Calu3 (cell line): ENCODE measurements around the gene KLHL20. TPM values are rescaled to one million over a fixed set of nuclear protein-coding genes. Genes with fewer than 3 reads are reported as not detected.
"Not testable (repeated sequence)": the region's sequence is repeated elsewhere in the genome, so short reads cannot be mapped to it uniquely, and the experiment has no call there.

Source experiments
- BruUV-seq: library from RNA; stranded (reverse); fragments of 400-500 nt; replicated peaks from 2 replicates; lab custom pipeline; 2021; lab: Mats Ljungman, UMichigan
- CTCF ChIA-PET: fragments of 300-600 bp; sonication (Branson Sonifier 250); formaldehyde crosslinking; loops from one replicate; lab custom pipeline; 2022; ENCODE audit warnings: antibody characterized with exemption; lab: Charles Lee
- DNase-seq: peaks from one replicate; pipeline ENCODE4 v3.0.0; 2022
- H3K27ac Mint-ChIP-seq: one replicate; pipeline ENCODE4 v1.8.0; 2022; ENCODE audit warnings: mixed read lengths; ENCODE audit not compliant: unreplicated experiment
- H3K27me3 Mint-ChIP-seq: one replicate; pipeline ENCODE4 v1.8.0; 2022; ENCODE audit warnings: mixed read lengths; ENCODE audit not compliant: unreplicated experiment
- H3K36me3 Mint-ChIP-seq: one replicate; pipeline ENCODE4 v1.8.0; 2022; ENCODE audit warnings: mild to moderate bottlenecking, moderate library complexity, mixed read lengths; ENCODE audit not compliant: insufficient read depth, unreplicated experiment
- H3K4me1 Mint-ChIP-seq: one replicate; pipeline ENCODE4 v1.8.0; 2022; ENCODE audit warnings: mild to moderate bottlenecking, low read depth, mixed read lengths; ENCODE audit not compliant: unreplicated experiment
- H3K4me3 Mint-ChIP-seq: one replicate; pipeline ENCODE4 v1.8.0; 2022; ENCODE audit warnings: mild to moderate bottlenecking, low read depth, moderate library complexity, mixed read lengths; ENCODE audit not compliant: unreplicated experiment
- H3K9me3 Mint-ChIP-seq: one replicate; pipeline ENCODE4 v1.8.0; 2022; ENCODE audit warnings: low read depth, mixed read lengths; ENCODE audit not compliant: unreplicated experiment
- intact Hi-C: fragments of 100-400 bp; cut with micrococcal nuclease; formaldehyde crosslinking; loops from one replicate; pipeline ENCODE4 v1.10.0; 2022; ENCODE audit not compliant: unreplicated experiment
- total RNA-seq: library from RNA; stranded (reverse); gene quantifications from 2 replicates; pipeline ENCODE4 v1.2.3, GENCODE V29; 2022
- TF ChIP-seq, protein P1 (sequence below): fragments of 200-600 bp; IDR thresholded peaks from one replicate; pipeline ENCODE4 v1.8.0; 2022; ENCODE audit warnings: antibody characterized with exemption; ENCODE audit not compliant: unreplicated experiment

The KLHL20 gene
- total RNA-seq, 1 experiment from 2014 or later, result 22.2 TPM

DNA sequence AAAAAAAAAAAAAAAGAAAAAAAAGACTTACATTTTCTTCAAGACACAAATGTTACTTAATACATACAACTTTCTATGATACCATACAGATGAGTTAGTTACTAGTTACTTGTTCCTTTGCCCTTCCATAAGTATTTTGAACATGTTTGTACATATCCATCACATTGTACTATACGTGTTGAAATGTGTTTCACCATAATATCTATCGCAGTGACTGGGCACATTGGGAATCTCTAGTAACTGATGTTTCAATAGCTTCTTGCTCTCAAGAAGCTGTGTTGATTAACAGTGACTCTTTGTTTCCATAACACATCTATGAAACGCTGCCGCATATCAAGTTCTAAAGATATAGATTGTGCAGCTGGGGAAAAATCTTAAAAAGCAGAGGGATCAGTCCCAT is 42.9 kb downstream of the KLHL20 start:
- no peak for DNase-seq
- Mint-ChIP-seq H3K27me3 (no peaks in the 10 kb centered on the region), H3K27ac (no peak overlapping the region), H3K4me1 (no peaks in the 10 kb centered on the region), H3K9me3 (peaks cover 12% of the 10 kb centered on the region), H3K36me3 (peaks cover 13% of the 10 kb centered on the region), H3K4me3 (no peak overlapping the region)
- TF ChIP-seq, protein P1, sequence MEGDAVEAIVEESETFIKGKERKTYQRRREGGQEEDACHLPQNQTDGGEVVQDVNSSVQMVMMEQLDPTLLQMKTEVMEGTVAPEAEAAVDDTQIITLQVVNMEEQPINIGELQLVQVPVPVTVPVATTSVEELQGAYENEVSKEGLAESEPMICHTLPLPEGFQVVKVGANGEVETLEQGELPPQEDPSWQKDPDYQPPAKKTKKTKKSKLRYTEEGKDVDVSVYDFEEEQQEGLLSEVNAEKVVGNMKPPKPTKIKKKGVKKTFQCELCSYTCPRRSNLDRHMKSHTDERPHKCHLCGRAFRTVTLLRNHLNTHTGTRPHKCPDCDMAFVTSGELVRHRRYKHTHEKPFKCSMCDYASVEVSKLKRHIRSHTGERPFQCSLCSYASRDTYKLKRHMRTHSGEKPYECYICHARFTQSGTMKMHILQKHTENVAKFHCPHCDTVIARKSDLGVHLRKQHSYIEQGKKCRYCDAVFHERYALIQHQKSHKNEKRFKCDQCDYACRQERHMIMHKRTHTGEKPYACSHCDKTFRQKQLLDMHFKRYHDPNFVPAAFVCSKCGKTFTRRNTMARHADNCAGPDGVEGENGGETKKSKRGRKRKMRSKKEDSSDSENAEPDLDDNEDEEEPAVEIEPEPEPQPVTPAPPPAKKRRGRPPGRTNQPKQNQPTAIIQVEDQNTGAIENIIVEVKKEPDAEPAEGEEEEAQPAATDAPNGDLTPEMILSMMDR, result no peak
- CTCF ChIA-PET, result interaction anchor here (0.6 kb wide), 2 partner anchors 10 to 36 kb away, joined by 3 read pairs; no protein-coding TSS in a partner anchor
- intact Hi-C loops, result no loop called here
- no TSS peak for BruUV-seq

DNA sequence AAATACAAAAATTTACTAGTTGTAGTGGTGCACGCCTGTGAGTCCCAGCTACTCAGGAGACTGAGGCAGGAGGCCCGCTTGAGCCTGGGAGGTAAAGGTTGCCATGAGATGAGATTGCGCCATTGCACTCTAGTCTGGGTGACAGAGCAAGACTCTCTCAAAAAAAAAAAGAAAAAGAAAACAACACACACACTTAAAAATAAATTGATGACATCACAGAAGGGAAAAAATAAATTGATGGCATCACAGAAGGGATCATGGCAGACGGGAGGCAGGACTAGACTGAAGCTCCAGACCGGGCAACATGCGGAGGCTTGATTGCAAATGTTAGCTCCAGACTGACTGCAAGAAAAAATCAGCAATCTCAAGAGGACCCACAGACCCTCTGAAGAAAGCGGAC is 43.3 kb downstream of the KLHL20 start:
- H3K9me3 Mint-ChIP-seq, result peaks cover 16% of the 10 kb centered on the region
- no peaks in the 10 kb centered on the region for H3K4me1 Mint-ChIP-seq
- TF ChIP-seq, protein P1, result no peak
- intact Hi-C loops, result no loop called here
- no peak overlapping the region for H3K27ac Mint-ChIP-seq
- CTCF ChIA-PET, result no interaction called here
- no TSS peak for BruUV-seq
- DNase-seq, result no peak
- no peaks in the 10 kb centered on the region for H3K27me3 Mint-ChIP-seq
- peaks cover 13% of the 10 kb centered on the region for H3K36me3 Mint-ChIP-seq
- H3K4me3 Mint-ChIP-seq, result no peak overlapping the region

- CTCF ChIA-PET, result no interaction called here
- Mint-ChIP-seq H3K9me3 (peaks cover 16% of the 10 kb centered on the region), H3K36me3 (peaks cover 7% of the 10 kb centered on the region), H3K4me1 (no peaks in the 10 kb centered on the region), H3K27ac (no peak overlapping the region), H3K4me3 (no peak overlapping the region), H3K27me3 (no peaks in the 10 kb centered on the region)
- DNase-seq, result no peak
- no TSS peak for BruUV-seq
- intact Hi-C loops, result no loop called here
- TF ChIP-seq, protein P1, result no peak
Observed at GRCh38 chr1:173758980-173759379, 44.2 kb downstream of the KLHL20 start.

DNA sequence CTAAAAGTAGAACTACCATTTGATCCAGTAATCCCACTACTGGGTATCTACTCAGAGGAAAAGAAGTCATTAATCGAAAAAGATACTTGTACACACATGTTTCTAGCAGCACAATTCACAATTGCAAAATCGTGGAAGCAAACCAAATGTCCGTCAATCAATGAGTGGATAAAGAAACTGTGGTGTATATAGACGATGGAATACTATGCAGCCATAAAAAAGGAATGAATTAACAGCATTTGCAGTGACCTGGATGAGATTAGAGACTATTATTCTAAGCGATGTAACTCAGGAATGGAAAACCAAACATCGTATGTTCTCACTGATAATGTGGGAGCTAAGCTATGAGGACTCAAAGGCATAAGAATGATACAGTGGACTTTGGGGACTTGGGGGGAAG is 49.5 kb downstream of the KLHL20 start:
- BruUV-seq, H3K4me1 Mint-ChIP-seq, CTCF ChIA-PET, DNase-seq, intact Hi-C loops, H3K36me3 Mint-ChIP-seq, H3K4me3 Mint-ChIP-seq, H3K27ac Mint-ChIP-seq, H3K27me3 Mint-ChIP-seq: not testable (repeated sequence)
- peaks cover 16% of the 10 kb centered on the region for H3K9me3 Mint-ChIP-seq

GRCh38 chr1:173768206-173768605 is 53.4 kb downstream of the KLHL20 start:
- CTCF ChIA-PET, result interaction anchor here (0.7 kb wide), 2 partner anchors 11 to 12 kb away, joined by 3 read pairs; no protein-coding TSS in a partner anchor

More at GRCh38 chr1:173768206-173768605, 53.4 kb downstream of the KLHL20 start:
- DNase-seq, result no peak
- Mint-ChIP-seq H3K9me3 (no peaks in the 10 kb centered on the region), H3K27me3 (no peaks in the 10 kb centered on the region), H3K4me3 (no peak overlapping the region), H3K27ac (no peak overlapping the region), H3K4me1 (no peaks in the 10 kb centered on the region), H3K36me3 (peaks cover 5% of the 10 kb centered on the region)
- no TSS peak for BruUV-seq
- TF ChIP-seq, protein P1, result no peak
- intact Hi-C loops, result no loop called here
